Activated CD8-positive, alpha-beta memory T cell treated with anti-CD3 and anti-CD28 coated beads for 4 hours (primary cell): ENCODE measurements around the gene TSC1.

Source experiments
- DNase-seq, 2 donors: peaks; one replicate each; pipeline ENCODE4 v3.0.0-alpha.2; 2020; ENCODE audit warnings: low read depth in 2 of 2

TSC1 gene

GRCh38 chr9:132937463-132937901 lies 6.9 kb downstream of the TSC1 start:
- DNase-seq = no peak

GRCh38 chr9:132935026-132935425 lies 9.4 kb downstream of the TSC1 start:
- DNase-seq = no peak

- no peak for DNase-seq
Observed at GRCh38 chr9:132931178-132931735, 13.2 kb downstream of the TSC1 start.

GRCh38 chr9:132927704-132928103 lies 16.7 kb downstream of the TSC1 start:
- DNase-seq = no peak

- DNase-seq = no peak
Observed at GRCh38 chr9:132923346-132923902, 21.0 kb downstream of the TSC1 start.

GRCh38 chr9:132919614-132920268 lies 24.7 kb downstream of the TSC1 start:
- DNase-seq = no peak

- no peak for DNase-seq
Observed at GRCh38 chr9:132914924-132915323, 29.5 kb downstream of the TSC1 start.

- no peak for DNase-seq
Observed at GRCh38 chr9:132912131-132912530, 32.3 kb downstream of the TSC1 start.

GRCh38 chr9:132910376-132910775 lies 34.0 kb downstream of the TSC1 start:
- no peak for DNase-seq

GRCh38 chr9:132909311-132909710 lies 35.1 kb downstream of the TSC1 start:
- no peak for DNase-seq

- DNase-seq = no peak
Observed at GRCh38 chr9:132908635-132909034, 35.8 kb downstream of the TSC1 start.

- DNase-seq = no peak
Observed at GRCh38 chr9:132905726-132906125, 38.7 kb downstream of the TSC1 start.

GRCh38 chr9:132903574-132904492 lies 40.6 kb downstream of the TSC1 start:
- DNase-seq = no peak

- peak; percentile 45 to 47 for DNase-seq
Observed at GRCh38 chr9:132901858-132902831, 42.3 kb downstream of the TSC1 start.

- DNase-seq = no peak
Observed at GRCh38 chr9:132898051-132898450, 46.4 kb downstream of the TSC1 start.

- DNase-seq = no peak
Observed at GRCh38 chr9:132896906-132897305, 47.5 kb downstream of the TSC1 start.

- DNase-seq = no peak
Observed at GRCh38 chr9:132896264-132896663, 48.2 kb downstream of the TSC1 start.

- DNase-seq = no peak
Observed at GRCh38 chr9:132894862-132895835, 49.3 kb downstream of the TSC1 start.

- no peak for DNase-seq
Observed at GRCh38 chr9:132894346-132894745, 50.1 kb downstream of the TSC1 start.

- no peak for DNase-seq
Observed at GRCh38 chr9:132892400-132892799, 52.0 kb downstream of the TSC1 start.
